Measurements from ENCODE around the gene PTGIS. TPM values are rescaled to one million over a fixed set of nuclear protein-coding genes. Genes with fewer than 3 reads are reported as not detected.

PTGIS gene
- total and polyA plus RNA-seq, 2 donors (not counting 1 experiment from before 2014, with no cell fraction given): not detected

- Histone ChIP-seq H2AFZ (ENCODE audit: insufficient read depth, low read depth, low read length, poor library complexity, severe bottlenecking) (no peak overlapping the region), H3K4me1 (ENCODE audit: control insufficient read depth in 2 of 2, insufficient read depth in 2 of 2, low read length in 2 of 2) (no peaks in the 10 kb centered on the region), H3K9me3 (ENCODE audit: control extremely low read depth in 1 of 3, control insufficient read depth in 2 of 3, insufficient read depth in 1 of 3, low read length in 2 of 3) (peaks cover 0 to 11% (median 6%) of the 10 kb centered on the region in 3 donors), H4K20me1 (ENCODE audit: control insufficient read depth, insufficient read depth, low read length, poor library complexity, severe bottlenecking) (no peaks in the 10 kb centered on the region), H3K27me3 (replicated peaks in 1 of 4; ENCODE audit: control extremely low read depth in 1 of 4, control insufficient read depth in 3 of 4, insufficient read depth in 4 of 4, low read length in 3 of 4) (peaks cover 0 to 24% (median 2%) of the 10 kb centered on the region in 4 experiments), H3K36me3 (replicated peaks in 1 of 2; ENCODE audit: control extremely low read depth in 1 of 2, control insufficient read depth in 1 of 2, extremely low read depth in 1 of 2, insufficient read depth in 2 of 2, low read length in 1 of 2) (no peaks in the 10 kb centered on the region), H3K9ac (ENCODE audit: low read length) (no peak overlapping the region), H3K27ac (ENCODE audit: low read length in 2 of 2) (no peak overlapping the region), H3K79me2 (ENCODE audit: control insufficient read depth, insufficient read depth, low read length) (no peaks in the 10 kb centered on the region), H3K4me3 (ENCODE audit: control extremely low read depth in 1 of 5, extremely low read depth in 1 of 5, insufficient read depth in 1 of 5, low read depth in 2 of 5, low read length in 4 of 5) (no peak overlapping the region), H3K4me2 (replicated peaks; ENCODE audit: low read depth, low read length, poor library complexity, severe bottlenecking) (no peak overlapping the region)
- ChIA-PET POLR2A (no interaction called here), CTCF (no interaction called here)
- no peak overlapping the region for H3K4me3 Mint-ChIP-seq
- no peaks in the 10 kb centered on the region for H3K4me1 Mint-ChIP-seq
- intact Hi-C loops (cut with micrococcal nuclease): no loop called here
- ATAC-seq (ENCODE audit: low read depth): no peak
- peaks cover 3% of the 10 kb centered on the region for H3K9me3 Mint-ChIP-seq (ENCODE audit: insufficient read depth)
- DNase-seq: no peak
- 60% methylated on average over 1 of the region's 1 CpG for WGBS (ENCODE audit: insufficient coverage)
- H3K27me3 Mint-ChIP-seq: peaks cover 36% of the 10 kb centered on the region
- no peak overlapping the region for H3K27ac Mint-ChIP-seq
- TF ChIP-seq EZH2 (IDR thresholded peaks at IDR 0.05; ENCODE audit: borderline replicate concordance, insufficient read depth, low read depth, low read length, poor library complexity, severe bottlenecking): no peak
- TF ChIP-seq, protein P1, sequence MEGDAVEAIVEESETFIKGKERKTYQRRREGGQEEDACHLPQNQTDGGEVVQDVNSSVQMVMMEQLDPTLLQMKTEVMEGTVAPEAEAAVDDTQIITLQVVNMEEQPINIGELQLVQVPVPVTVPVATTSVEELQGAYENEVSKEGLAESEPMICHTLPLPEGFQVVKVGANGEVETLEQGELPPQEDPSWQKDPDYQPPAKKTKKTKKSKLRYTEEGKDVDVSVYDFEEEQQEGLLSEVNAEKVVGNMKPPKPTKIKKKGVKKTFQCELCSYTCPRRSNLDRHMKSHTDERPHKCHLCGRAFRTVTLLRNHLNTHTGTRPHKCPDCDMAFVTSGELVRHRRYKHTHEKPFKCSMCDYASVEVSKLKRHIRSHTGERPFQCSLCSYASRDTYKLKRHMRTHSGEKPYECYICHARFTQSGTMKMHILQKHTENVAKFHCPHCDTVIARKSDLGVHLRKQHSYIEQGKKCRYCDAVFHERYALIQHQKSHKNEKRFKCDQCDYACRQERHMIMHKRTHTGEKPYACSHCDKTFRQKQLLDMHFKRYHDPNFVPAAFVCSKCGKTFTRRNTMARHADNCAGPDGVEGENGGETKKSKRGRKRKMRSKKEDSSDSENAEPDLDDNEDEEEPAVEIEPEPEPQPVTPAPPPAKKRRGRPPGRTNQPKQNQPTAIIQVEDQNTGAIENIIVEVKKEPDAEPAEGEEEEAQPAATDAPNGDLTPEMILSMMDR (IDR thresholded peaks at IDR 0.05): no peak
Measured at GRCh38 chr20:49580813-49581174, 12.9 kb upstream of the PTGIS start.

DNA sequence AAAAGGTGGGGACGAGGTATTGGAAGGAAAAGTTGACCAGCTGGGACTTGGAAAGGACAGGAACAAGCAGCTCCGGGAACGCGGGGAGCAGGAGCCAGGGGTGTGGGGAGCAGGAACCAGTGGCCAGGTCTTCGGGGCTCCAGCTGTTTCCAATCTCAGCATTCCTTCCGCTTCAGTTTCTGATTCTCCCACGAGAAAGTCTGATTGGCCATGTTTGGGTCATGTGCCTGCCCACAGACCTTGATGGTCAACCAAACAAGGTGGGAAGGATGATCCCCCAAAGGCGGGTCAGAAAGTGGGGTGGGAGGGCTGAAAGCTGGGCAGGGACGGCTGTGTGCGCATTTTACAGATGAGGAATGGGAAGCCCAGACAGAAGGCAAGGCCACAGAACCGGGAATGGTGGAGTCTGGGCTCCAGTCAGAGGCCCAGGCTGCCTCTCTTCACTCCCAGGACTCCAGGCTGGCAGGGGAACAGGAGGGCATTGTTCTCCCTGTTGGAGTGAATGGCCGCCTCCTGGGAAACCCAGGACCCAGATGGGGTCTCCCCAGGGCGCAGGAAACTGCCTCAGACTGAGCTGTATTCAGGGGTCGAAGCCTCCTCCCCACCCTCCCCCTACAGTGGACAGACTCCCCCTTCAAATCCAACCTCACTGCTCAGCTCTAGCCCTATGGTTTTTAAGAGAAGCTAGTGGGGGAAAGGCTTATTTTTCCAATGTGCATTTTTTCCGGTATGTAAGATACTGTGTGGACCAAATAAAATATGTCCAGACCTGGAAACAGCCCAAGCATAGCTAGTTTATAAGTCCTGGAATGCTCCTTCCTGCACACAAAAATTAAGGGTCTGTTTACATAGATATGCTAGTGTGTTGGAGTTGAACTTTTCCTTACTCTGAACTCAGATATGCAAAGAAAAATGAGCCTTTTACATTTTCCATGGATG lies 12.2 kb upstream of the PTGIS start:
- H3K9ac ChIP-seq (ENCODE audit: low read length): no peak overlapping the region
- H3K27me3 ChIP-seq (replicated peaks in 1 of 4; ENCODE audit: control extremely low read depth in 1 of 4, control insufficient read depth in 3 of 4, insufficient read depth in 4 of 4, low read length in 3 of 4): peaks cover 0 to 24% (median 2%) of the 10 kb centered on the region in 4 experiments
- no peak overlapping the region for H3K4me3 ChIP-seq (ENCODE audit: control extremely low read depth in 1 of 5, extremely low read depth in 1 of 5, insufficient read depth in 1 of 5, low read depth in 2 of 5, low read length in 4 of 5)
- peaks cover 3% of the 10 kb centered on the region for H3K9me3 Mint-ChIP-seq (ENCODE audit: insufficient read depth)
- H3K4me2 ChIP-seq (replicated peaks; ENCODE audit: low read depth, low read length, poor library complexity, severe bottlenecking): no peak overlapping the region
- DNase-seq: no peak
- CTCF ChIA-PET: interaction anchor here (0.7 kb wide), 1 partner anchor 28 kb away, joined by 4 read pairs; no protein-coding TSS in a partner anchor
- no peak for ATAC-seq (ENCODE audit: low read depth)
- TF ChIP-seq EZH2 (IDR thresholded peaks at IDR 0.05; ENCODE audit: borderline replicate concordance, insufficient read depth, low read depth, low read length, poor library complexity, severe bottlenecking): no peak
- TF ChIP-seq, protein P1 (IDR thresholded peaks at IDR 0.05): no peak
- H4K20me1 ChIP-seq (ENCODE audit: control insufficient read depth, insufficient read depth, low read length, poor library complexity, severe bottlenecking): no peaks in the 10 kb centered on the region
- 82% methylated on average over 14 of the region's 15 CpGs for whole genome bisulfite sequencing (ENCODE audit: insufficient coverage)
- H3K4me3 Mint-ChIP-seq: no peak overlapping the region
- H3K27me3 Mint-ChIP-seq: peaks cover 30% of the 10 kb centered on the region
- peaks cover 0 to 11% (median 6%) of the 10 kb centered on the region in 3 donors for H3K9me3 ChIP-seq (ENCODE audit: control extremely low read depth in 1 of 3, control insufficient read depth in 2 of 3, insufficient read depth in 1 of 3, low read length in 2 of 3)
- H3K27ac ChIP-seq (ENCODE audit: low read length in 2 of 2): no peak overlapping the region
- H3K36me3 ChIP-seq (replicated peaks in 1 of 2; ENCODE audit: control extremely low read depth in 1 of 2, control insufficient read depth in 1 of 2, extremely low read depth in 1 of 2, insufficient read depth in 2 of 2, low read length in 1 of 2): no peaks in the 10 kb centered on the region
- intact Hi-C loops (cut with micrococcal nuclease): no loop called here
- no peak overlapping the region for H3K27ac Mint-ChIP-seq
- H3K79me2 ChIP-seq (ENCODE audit: control insufficient read depth, insufficient read depth, low read length): no peaks in the 10 kb centered on the region
- H3K4me1 Mint-ChIP-seq: no peaks in the 10 kb centered on the region
- no peak overlapping the region for H2AFZ ChIP-seq (ENCODE audit: insufficient read depth, low read depth, low read length, poor library complexity, severe bottlenecking)
- POLR2A ChIA-PET: no interaction called here
- no peaks in the 10 kb centered on the region for H3K4me1 ChIP-seq (ENCODE audit: control insufficient read depth in 2 of 2, insufficient read depth in 2 of 2, low read length in 2 of 2)
